Measurements from ENCODE around the gene SLC38A3.
"Not testable (repeated sequence)": the region's sequence is repeated elsewhere in the genome, so short reads cannot be mapped to it uniquely, and the experiment has no call there.

SLC38A3 gene

DNA sequence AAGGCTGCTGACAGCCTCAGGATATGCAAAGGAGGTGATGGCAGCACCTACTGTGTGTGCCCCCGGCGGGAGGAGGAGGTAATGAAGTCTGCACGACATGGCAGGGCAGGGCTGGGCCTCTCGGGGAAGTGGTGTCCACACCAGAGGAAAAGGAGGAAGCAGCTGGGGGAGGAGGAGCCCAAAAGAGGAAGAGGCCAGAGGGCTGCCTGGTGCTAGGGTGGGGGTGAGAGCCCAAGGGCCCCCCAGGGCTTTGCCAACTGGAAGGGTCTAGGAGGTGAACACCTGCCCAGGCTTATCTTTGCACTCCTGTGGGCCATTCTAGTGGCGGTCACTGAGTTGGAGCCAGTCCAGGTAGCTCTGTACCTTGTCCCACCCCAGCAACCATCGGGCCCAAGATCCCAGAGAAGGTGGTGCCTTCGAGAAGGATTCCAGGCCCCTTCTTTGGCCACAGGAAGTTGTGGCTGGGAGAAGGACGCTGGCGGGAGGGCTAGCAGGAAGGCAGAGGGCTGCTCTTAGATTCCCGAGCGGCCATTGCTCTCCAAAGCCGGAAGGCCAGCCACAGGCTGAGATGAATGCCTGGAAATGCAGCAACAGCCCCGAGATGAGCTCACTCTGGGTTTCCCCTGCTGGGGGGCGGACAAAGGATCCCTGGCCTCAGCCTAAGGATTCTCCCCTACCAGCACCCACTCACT is 37.9 kb downstream of the SLC38A3 start:
- no peak overlapping the region for H3K4me3 ChIP-seq (ENCODE audit: low read length)
- TF ChIP-seq, protein P1, sequence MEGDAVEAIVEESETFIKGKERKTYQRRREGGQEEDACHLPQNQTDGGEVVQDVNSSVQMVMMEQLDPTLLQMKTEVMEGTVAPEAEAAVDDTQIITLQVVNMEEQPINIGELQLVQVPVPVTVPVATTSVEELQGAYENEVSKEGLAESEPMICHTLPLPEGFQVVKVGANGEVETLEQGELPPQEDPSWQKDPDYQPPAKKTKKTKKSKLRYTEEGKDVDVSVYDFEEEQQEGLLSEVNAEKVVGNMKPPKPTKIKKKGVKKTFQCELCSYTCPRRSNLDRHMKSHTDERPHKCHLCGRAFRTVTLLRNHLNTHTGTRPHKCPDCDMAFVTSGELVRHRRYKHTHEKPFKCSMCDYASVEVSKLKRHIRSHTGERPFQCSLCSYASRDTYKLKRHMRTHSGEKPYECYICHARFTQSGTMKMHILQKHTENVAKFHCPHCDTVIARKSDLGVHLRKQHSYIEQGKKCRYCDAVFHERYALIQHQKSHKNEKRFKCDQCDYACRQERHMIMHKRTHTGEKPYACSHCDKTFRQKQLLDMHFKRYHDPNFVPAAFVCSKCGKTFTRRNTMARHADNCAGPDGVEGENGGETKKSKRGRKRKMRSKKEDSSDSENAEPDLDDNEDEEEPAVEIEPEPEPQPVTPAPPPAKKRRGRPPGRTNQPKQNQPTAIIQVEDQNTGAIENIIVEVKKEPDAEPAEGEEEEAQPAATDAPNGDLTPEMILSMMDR (conservative IDR thresholded peaks at IDR 0.05; ENCODE audit: low read depth, low read length), result no peak
- no peak for DNase-seq (ENCODE audit: low read depth)

DNA sequence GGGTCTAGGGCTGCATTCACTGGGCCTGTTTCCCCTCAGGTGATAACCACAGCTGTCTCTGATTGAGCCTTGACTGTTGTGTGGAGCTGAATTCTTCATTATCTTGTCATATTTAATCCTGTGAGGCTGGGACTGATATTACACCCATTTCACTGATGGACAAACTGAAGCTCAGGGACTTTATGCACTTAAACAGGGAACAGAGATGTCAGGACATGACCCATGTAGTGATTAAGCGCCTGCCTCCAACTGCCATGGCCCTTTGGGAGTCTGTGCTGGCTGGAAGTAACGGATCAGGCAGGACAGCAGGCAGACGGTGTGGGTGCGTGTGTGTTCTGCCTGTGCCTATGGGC is 38.4 kb downstream of the SLC38A3 start:
- no peak for DNase-seq (ENCODE audit: low read depth)
- no peak overlapping the region for H3K4me3 ChIP-seq (ENCODE audit: low read length)
- TF ChIP-seq, protein P1 (conservative IDR thresholded peaks at IDR 0.05; ENCODE audit: low read depth, low read length), result no peak

DNA sequence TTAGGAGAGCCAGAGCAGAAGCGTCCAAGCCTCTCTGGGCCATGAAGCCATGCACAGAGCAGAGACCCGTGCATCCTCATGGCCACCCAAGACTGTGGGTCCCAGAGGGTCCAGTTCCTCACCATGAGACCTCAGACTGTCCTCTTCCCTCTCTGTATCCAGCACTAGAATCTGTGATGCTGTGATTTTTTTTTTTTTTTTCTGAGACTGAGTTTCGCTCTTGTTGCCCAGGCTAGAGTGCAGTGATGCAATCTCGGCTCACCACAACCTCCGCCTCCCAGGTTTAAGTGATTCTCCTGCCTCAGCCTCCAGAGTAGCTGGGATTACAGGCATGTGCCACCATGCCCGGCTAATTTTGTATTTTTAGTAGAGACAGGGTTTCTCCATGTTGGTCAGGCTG is 39.7 kb downstream of the SLC38A3 start:
- not testable (repeated sequence) for H3K4me3 ChIP-seq (ENCODE audit: low read length); DNase-seq (ENCODE audit: low read depth)

DNA sequence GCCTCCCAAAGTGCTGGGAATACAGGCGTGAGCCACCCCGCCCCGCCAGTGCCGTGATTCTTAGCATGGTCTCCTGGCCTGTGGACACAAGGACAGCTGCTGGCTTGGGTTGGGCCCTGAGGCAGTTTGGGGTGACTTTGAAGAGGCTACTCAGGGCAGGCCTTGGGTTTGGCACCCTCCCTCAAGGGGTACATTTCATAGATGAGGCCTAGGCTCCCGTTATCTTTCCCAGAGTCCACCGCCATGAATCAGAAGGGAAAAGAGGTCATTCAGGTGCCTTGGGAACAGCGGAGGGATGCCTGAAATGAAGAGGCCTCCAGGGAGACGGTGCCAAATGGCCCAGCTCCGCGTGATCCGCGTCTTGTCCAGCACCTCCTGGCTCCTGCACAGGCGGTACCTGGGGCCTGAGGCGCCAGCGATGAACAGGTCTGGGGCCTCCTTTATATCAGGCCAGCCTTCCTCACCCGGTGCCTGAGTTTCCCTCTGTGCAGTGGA is 40.2 kb downstream of the SLC38A3 start:
- DNase-seq (ENCODE audit: low read depth), result no peak
- H3K4me3 ChIP-seq (ENCODE audit: low read length), result no peak overlapping the region

DNA sequence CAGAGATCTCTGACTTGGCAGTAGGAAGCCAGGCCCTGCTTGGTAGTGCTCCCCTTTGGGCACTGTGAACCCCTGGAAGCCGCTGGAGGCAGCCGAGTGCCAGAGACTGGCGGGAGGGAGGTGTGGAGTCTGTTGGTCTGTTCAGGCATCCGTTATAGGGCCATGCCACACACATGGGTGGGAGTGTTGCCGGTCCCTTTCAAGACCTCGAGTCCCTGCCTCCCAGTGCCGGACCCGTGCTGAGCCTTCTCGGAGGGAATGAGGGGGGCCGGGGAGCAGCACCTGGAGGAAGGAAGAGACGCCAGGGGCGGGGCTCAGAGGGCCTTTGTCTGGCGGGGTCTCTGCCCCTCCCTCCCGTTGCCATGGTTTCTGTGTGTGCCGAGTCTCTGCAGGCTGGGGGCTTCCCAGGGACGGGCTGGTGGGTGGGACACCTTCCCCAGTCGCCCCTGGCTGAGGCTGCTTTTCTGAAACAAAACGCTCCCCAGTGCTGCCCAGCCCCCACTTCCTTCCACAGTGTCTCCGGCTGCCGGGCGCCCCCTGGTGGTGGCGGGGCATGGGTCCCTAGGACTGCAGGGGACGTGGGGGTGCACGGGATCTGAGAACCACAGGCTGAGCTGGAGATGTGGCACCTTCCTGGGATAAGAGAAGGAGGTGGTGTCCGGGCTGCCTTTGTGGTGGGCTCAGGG is 40.9 kb downstream of the SLC38A3 start:
- TF ChIP-seq, protein P1 (conservative IDR thresholded peaks at IDR 0.05; ENCODE audit: low read depth, low read length), result peak; percentile 96
- peak overlapping the region; percentile 51 for H3K4me3 ChIP-seq (ENCODE audit: low read length)
- DNase-seq (ENCODE audit: low read depth), result no peak

More for the DNA sequence above, 40.2 kb downstream of the SLC38A3 start:
- TF ChIP-seq, protein P1 (conservative IDR thresholded peaks at IDR 0.05; ENCODE audit: low read depth, low read length), result no peak

DNA sequence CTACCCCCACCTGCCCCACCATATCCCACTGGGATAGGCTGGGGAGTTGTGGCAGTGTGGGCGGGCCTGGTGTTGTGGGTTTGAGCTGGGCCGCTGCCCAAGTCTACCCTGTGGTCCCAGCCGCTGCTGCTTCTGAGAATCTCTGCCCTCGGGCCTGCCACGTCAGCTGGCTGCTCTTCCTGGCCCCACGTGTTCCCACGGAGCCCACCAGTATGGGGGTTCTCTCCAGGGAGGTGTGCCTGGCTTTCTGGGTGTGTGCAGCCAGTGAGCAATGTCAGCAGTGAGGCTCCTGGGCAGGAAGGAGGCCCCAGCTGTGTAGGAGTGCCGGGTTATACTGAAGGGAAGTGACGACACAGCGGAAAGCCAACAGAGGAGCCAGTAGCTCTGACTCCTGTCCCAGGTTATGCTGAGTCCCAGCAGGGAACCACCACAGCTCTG is 41.5 kb downstream of the SLC38A3 start:
- H3K4me3 ChIP-seq (ENCODE audit: low read length), result no peak overlapping the region
- no peak for DNase-seq (ENCODE audit: low read depth)

DNA sequence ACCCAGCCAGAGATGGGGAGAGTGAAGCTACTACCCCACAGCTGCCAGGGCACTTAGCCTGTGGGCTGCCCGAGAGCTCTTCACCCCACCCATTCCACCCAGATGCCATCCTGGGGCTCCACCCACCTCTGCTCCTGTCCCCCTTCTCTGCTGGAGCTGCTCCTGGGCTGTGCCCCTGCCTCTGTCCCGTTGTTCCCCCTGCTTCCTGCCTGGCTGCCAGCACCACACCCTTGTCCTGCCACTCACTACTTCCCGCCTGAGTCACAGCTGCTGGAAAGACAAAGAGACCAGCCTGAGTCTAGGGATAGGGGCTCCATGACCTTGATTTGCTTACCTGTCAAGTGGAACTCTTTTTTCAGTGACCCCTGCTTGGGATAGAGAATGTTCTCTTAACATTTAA is 43.3 kb downstream of the SLC38A3 start:
- TF ChIP-seq, protein P1 (conservative IDR thresholded peaks at IDR 0.05; ENCODE audit: low read depth, low read length), result no peak
- DNase-seq (ENCODE audit: low read depth), result no peak
- no peak overlapping the region for H3K4me3 ChIP-seq (ENCODE audit: low read length)

More for the DNA sequence above, 41.5 kb downstream of the SLC38A3 start:
- TF ChIP-seq, protein P1 (conservative IDR thresholded peaks at IDR 0.05; ENCODE audit: low read depth, low read length), result no peak
